Medulla oblongata (tissue), 1 donor: Measurements from ENCODE around the gene MOB2.
A peak's percentile ranks its signal among the peaks of the same experiment; 100 is the strongest.

ENCODE experiments used
- DNase-seq: peaks from one replicate; pipeline ENCODE4 v3.0.0-alpha.2; 2015; ENCODE audit errors: extremely low spot score

Gene MOB2

DNA sequence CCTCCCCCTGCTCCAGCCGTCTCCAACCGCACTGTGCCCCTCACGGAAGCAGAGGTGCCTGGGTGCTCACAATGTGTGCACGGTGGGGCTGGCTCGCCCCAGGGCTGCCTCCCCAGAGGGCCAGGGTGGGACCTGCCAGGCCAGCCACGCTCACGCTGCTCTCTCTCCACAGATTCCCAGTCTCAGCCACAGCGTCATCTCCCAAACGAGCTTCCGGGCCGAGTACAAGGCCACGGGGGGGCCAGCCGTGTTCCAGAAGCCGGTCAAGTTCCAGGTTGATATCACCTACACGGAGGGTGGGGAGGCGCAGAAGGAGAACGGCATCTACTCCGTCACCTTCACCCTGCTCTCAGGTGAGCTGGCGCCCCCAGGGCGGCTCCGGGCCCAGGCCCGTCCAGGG, 30.4 kb downstream of the MOB2 start:
- no peak for DNase-seq

DNA sequence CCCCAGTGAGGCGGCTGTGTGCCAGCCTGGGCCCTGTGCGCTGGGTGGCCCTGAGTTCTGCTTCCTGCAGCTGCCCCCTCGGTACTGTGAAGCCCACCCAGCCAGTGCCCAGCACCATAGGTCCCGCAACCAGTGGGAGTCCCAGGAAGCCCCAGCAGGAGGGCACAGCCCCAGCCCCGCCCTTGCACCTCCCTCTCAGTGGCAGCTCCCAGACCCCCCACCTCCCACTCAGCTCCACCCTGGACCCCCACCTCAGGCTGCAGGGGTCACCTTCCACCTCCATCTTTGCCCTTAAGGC, 30.9 kb downstream of the MOB2 start:
- no peak for DNase-seq

DNA sequence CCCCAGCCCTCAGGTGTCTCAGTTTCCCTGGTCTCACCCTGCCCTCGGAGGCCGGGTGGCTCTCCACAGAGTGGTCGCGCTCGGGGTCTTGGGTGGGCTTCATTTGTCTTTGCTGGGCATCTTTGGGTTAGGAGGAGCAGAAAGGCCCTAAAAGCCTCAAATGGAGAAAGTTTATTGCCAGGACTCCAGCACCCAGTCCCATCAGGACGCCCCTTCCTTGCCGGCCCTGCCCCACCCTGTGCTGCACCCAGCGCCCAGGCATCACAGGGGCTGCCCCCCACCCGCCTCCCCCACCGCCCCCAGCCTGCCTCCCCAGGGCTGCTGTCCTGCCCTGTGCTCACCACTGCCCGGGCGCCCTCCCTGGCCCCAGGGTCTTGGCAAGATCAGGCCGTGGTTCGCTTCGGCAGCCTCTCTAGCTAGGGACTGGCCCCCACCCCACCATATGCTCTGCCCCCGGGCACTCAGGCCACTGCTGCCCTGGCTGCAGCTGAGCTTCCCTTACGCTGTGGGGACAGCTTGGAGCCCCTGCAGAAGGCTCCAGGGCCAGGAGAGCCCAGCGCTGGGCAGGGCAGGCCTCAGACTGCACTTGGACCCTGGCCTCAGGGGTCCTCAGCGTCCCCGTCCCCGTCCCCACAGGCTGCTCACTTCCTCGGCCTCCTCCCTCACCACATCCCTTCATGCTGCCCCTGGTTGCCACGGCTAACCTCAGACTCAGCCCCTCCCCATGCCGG, 31.4 kb downstream of the MOB2 start:
- no peak for DNase-seq

DNA sequence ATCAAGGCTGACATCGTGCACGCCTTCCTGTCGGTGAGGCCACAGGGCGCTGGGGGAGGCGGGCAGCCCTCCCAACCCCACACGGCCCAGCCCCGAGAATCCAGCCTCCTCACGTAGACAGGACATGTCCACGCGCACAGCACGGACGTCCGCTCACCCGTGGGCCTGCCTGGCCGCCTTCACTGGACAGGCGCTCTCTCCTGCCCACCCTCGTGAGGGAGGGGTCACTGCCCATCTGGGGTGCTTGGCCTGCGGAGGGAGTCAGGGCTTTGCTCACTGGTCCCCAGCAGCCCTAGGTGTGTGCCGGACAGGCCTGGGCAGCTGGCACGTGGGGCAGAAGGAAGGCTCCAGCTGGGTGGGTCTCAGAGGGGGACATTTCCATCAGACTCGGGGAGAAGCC, 32.0 kb downstream of the MOB2 start:
- no peak for DNase-seq

DNA sequence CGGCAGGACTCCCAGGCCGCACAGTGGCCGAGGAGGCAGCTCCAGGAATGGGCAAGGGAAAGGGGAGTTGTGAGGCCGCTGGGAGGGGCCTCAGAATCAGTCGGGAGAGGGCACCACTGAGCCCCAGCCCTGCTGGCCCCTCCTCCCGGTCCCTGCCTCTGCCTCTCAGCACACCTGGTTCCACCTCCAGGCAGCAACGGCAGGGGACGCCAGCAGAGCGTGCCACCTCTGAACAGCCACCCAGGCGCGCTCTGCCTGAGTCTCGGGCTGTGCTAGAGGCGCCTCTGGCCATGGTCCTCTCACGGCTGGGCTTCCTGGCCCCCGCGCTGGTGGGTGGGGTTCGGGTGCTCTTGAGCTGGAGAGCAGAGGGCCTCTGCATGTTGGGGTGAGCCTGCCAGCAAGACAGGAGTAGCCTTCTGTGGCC, 33.0 kb downstream of the MOB2 start:
- DNase-seq: no peak

DNA sequence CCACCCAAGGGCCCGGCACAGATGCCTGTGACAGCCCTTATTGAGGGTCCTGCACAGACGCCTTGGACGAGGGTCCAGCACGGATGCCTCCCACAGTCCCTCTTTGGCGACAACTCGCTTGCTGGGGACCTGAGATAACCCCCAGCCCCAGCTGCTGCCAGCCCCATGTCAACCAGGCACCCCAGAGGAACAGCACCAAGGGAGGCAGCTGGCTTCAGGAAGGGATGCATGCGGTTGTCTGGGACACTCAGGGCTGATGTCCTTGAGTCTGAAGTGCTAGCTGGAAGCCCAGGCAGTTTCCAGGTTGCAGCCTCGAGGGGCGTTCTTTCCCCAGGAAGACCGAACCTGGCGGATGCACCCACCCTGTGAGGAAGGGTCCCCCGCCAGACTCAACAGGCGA, 33.8 kb downstream of the MOB2 start:
- DNase-seq: no peak

DNA sequence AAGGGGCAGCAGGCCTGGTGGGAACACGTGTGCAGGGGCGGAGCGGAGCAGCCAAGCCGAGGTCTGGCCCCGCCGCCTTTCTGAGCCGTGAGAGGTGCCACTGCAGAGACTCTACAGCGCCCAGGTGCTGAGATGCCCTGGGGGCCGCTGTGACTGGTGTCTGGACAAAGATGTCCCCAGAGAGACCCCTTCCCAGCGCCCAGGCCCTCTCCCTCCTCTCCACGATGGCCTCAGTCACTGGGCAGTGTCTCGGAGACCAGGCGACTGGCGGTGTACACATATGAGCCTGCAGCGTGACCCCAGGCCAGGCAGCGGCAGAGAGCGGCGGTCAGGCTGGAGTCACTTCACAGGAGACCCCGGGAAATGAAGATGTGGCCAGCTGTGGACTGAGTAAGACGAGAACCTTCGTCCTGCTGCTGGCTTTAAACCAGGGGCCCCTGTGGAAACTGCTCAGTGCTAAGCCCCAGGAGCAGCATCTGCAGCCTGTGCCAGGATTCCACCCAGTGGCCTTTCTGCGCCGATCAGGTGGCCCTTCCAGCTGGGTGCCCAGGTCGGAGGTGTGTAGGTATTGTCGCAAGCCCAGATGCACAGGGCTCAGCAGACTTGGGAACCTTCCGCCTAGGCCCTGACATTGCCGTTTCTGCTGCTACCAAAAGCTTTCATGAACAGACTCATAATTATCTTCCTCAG, 34.7 kb downstream of the MOB2 start:
- DNase-seq: no peak

DNA sequence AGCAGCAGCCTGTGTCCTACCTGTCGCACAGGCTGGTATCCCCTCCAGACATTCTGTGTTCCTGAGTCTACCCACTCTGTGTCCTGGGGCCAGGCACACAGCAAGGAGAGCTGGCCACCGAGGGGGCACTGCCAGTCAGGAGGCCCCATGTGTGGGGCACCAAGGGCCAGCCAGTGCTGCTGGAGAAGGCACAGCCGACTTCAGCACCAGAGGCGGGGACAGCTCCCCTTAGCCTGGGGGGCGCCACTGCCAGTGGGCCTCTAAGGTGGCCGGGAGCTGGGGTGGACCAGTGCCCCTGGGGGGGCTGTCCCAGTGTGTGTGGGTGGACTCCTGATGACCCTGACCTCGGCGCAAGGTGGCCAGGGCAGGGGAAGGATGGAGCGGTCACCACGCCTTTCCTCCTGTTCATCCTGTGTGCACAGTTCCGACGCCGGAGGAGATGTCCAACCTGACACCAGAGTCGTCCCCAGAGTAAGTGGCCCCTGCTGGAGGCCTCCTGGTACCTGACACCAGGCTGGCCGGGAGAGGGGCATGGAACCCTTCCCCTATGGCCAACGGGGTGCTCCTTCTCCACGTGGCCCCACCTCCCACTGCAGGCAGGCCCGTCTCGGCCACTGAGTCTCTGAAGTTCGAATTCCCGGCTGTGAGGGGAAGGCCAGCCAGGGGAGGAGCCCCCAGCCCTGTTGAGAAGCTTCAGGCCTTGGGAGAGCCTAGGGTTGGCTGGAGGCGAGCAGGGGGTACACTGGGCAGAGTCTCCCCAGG, 35.4 kb downstream of the MOB2 start:
- no peak for DNase-seq

DNA sequence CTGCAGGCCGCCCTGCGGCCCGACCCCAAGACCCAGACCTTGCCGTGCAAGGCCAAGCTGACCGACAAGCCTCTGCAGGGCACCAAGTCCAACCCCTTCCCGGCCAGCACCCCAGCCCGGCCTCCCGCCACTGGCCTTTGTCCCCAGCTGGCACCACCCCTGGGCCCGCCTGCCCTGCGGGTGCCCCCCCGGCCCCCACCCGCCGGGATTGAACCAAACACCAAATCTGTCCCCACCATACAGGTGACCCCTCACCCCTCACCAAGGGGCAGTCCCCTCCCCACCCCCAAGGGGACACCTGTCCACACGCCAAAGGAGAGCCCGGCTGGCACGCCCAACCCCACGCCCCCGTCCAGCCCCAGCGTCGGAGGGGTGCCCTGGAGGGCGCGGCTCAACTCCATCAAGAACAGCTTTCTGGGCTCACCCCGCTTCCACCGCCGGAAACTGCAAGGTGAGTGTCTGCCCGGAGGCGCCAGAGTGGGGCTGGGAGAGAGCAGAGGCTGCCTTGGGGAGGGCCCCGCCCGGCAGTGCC, 36.2 kb downstream of the MOB2 start:
- DNase-seq: no peak

DNA sequence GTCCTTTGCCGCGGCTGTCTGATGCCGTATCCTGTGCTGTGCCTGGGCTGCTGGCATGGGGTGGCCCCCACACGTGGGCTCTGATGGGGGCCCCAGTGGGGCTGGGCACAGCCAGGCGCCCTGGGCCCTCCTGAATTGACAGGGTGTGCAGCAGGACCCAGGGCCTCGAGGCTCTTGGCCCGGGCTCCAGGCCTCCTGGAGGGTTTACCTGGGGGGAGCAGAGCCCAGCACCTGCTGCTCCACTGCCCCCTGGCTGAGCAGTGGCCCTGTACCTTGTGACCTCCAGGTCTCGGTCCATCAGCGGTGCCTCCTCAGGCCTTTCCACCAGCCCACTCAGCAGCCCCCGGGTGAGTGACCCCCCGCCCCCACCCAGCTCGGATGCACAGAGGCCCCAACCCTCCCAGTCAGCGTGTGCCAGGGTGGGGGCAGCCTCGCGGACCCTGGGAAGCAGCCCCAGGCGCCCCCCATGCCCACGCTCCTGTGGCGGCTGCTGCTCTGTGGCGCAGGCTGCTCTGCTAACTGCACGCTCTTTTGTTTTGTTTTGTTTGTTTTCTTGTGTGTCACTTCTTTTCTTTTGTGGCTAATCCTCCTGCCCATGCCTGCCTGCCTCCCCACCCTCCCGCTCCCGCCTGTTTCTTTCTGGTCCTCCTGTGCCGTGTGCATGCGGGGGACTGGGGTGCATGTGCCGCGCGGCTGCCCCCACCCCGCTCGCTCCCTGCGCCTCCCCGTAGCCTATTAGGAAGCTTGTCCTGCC, 36.9 kb downstream of the MOB2 start:
- no peak for DNase-seq

DNA sequence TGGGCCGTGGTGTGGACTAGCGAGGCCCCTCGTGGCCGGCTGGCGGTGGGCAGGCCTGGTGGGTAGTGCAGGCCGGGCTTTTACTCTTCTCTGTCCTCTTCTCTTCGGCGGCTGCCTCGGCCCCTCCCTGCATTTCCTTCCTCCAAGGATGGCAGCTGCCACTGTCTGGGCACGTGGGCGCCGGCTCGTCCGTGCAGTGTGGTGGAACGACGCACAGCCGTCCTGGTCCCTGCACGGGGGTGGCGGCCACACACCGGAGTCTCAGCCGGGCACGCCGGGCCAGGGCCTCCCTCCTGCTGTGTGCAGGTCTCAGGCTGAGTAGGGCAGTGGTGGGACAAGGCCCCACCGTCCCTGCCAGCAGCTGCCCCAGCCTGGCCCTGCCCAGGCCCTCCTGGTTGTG, 37.7 kb downstream of the MOB2 start:
- DNase-seq: no peak

DNA sequence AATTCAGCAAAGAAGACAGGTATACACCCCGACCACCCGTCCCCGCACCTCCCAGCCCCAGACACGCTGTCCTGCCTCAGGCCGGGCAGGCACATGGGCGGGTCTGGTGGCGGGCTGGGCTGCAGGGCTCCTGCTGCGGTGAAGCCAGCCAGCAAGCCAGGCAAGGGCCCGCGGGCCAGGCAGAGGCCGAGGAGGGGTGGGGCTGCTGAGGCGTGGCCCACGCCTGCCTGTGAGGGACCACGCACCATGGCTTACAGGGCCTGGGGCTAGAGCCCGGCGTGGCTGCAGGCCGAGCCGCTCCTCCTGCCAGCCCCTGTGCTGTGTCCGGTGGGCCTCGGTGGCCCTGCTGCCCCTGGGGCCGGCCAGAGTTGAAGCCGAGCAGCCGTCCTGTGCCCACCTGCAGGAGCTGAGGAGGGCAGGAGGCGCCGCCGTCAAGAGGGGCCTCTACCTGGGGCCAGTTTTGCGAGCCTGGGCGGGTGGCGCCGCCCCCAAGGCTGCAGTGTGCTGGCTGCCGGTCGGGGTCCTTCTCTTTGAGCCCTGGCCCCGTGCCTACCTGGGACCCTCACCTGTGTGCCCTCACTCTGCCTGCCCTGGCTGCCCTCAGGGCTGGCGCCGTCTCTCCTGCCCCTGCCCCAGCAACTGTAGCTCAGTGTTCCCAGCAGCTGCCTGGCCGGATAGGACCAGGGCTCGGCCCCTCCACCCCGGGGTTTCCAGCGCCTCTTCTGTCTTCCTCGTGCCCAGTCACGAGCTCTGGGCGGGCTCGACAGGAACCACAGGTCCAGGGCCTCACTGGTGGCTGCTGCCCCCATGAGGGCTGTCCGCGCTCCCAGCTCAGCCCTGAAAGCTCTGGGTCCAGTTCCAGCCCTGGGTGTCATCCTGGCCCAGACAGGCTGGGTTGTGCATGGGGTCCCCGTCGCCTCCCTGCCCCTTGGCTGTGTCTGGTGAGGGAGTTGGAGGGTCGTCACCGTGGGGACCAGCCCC, 38.4 kb downstream of the MOB2 start:
- peak; percentile 62 for DNase-seq

DNA sequence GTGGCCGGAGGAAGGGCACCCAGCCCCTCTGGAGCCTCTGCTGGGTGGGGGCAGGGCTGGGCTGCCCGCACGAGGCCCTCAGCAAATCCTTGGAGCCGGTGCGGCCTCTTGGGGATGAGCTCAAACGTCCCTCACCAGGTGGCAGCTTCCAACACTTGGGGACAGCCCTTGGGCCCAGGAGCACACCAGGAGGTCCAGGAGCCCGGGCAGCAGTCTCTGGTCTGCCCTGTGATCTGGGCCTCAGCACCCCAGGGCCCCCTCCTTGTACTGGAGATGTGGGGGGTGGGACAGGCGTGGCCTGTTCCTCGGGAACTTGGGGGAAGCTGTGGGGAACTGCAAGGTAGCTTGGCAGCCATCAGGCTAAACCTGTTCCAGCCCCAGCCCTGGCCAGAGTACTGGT, 40.0 kb downstream of the MOB2 start:
- DNase-seq: no peak

DNA sequence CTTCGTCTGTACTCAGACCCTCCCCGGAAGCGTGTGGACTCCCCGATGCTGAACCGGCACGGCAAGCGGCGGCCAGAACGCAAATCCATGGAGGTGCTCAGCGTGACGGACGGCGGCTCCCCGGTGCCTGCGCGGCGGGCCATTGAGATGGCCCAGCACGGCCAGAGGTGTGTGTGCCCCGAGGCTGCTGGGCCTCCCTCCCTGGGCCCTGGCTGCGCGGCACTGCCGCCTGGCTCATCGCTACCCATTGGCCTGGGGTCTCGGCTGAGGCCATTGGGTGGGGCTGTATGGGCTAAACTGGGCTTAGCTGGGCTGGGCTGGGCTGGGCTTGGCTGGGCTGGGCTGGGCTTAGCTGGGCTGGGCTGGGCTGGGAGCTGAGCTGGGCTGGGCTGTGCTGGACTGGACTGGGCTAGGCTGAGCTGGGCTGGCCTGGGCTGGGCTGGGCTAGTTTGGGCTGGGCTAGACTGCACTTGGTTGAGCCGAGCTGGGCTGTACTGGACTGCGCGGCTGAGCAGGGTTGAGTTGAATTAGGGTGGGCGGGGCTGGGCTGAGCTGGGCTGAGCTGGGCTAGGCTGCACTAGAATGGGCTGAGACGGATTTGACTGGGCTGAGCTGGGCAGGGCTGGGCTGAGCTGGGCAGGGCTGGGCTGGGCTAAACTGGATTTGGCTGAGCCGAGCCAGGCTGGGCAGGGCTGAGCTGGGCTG, 40.7 kb downstream of the MOB2 start:
- no peak for DNase-seq

DNA sequence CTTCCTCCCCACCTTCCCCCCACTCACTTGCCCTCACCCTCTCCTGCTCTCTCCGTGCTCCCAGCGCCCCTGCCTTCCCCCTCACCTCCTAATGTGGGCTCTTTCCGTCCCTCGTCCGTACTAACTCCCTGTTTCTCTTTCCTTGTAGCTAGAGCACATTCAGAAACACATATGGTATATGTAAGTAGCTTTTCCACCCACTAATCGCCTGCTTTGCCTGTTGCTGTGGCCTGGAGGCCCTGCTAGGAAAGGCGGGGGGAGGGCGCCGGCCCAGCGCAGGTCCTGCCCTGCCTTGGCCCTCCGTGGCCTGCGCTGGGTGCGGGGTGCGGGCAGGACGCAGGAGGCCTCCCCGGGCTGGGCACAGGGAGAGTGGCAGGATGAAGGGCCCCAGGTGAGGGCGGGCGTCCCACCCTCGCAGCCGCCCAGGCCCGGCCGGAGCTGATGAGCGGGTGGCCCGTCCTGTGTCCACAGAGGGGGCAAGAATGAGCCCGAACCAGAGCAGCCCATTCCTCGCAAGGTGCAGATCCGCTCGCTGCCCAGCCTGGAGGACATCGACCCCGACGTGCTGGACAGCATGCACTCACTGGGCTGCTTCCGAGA, 41.7 kb downstream of the MOB2 start:
- DNase-seq: no peak

DNA sequence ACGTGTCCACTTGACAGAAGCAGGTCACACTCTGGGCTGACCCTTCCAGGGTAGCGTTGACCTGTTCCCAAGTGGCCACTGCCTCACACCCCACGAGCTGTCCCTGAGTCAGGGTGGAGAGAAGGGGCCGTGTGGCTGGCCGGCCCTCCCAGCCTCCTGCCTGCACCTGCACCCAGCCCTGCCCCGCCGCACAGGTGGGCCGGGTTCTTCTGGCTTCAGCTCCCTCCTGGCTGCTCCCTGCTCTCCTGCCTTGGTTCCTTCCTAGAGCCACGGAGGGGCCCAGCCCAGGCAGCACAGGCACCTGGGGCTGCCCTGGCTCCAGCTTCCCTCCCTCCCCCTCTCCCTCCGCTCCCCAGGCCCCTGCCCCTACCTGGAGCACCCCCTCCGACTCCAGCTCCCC, 42.3 kb downstream of the MOB2 start:
- DNase-seq: no peak

DNA sequence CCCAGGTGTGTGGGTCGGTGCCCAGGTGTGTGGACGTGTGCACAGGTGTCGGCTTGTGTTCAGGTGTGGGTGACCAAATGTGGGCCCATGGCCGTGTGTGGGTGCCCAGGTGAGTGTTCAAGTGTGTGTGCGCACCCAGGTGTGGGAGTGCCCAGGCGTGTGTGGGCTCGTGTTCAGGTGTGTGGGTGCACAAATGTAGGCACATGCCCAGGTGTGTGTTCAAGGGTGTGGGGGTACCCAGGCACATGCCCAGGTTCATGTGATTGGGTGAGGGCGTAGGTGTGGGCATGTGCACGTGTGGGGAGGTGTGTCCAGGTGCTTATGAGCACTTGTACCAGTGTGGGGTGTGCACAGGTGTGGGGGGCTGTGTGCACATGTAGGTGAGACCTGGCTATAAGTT, 42.8 kb downstream of the MOB2 start:
- DNase-seq: no peak

DNA sequence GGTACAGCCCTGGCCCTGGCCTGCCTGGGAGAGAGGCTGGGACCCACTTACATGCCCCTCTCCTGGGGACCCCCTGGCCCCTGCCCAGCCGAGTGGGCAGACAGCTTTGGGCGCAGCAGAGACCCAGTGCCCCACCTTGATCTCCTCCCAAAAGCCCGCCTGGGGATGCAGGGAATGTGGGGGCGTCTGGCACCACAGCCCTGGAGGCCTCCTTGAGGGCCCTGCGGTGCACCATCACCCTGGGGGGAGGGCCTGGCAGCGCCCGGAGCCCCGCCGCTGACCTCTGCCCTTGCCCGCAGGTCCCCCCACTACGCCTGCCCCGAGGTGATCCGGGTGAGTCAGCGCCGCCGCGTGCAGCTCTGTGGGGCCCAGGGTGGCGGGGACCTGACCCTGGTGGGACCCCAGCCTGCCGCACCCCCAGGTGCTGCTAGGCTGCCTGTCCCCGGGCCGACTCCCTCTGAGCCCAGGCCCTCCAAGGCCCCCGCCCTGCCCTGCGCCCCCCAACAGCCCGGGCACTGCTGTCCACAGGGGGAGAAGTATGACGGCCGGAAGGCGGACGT, 43.7 kb downstream of the MOB2 start:
- DNase-seq: no peak

DNA sequence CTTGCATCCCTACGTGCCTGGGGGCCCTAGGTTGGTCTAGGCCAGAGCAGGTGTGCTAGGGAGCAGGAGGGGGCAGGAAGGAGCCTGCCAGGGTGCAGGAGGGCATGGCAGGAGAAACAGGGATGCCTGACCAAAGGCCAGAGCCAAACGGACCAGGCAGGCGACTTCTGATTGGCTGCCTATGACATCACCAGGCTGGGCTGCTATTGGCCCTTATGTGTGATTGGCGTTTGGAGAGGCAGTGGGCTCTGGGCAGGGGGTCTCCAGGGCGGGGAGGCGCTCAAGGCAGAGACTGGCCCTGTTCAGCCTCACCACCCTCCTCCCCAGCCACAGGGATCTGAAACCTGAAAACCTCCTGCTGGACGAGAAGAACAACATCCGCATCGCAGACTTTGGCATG, 44.4 kb downstream of the MOB2 start:
- DNase-seq: peak; percentile 24

DNA sequence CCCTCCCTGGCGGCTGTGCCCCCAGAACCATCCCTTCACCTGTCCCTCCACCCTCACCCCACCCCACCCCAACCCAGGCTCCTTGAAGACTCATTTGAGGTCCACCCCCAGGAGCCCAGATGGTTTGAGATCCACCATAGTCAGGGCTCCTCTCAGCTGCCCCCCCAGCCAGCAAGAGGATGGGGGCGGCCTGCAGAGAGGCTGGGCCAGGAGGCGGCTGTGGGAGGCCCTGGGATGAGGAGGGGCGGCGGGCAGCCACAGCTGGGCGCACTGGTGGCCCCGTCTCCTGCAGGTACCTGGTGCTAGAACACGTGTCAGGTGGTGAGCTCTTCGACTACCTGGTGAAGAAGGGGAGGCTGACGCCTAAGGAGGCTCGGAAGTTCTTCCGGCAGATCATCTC, 46.1 kb downstream of the MOB2 start:
- no peak for DNase-seq
